ENCODE data around the gene ITLN1. TPM values are rescaled to one million over a fixed set of nuclear protein-coding genes. Genes with fewer than 3 reads are reported as not detected.
A peak's percentile ranks its signal among the peaks of the same experiment; 100 is the strongest.

The ITLN1 gene
- total RNA-seq, 1 experiment from 2014 or later = not detected

DNA sequence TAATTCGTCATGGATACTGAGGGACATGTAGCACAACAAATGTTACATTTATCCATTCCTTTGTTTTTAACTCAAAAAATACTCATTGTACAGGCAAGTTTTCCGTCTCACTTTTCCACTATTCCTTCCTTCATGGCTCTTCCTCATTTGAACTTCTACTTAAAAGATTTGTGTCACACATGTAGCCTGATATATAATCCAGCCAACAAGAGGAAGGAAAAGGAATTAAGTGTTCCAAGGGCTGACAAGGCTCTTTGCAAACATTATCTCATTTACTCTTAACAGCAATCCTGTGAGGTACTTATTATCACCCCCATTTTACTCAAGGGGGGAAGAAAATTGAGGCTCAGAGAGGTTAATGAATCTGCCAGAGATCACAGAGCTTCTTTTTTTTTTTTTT lies 45.2 kb downstream of the ITLN1 start:
- CTCF ChIA-PET = no interaction called here
- no peak overlapping the region for H3K27ac Mint-ChIP-seq (ENCODE audit: unreplicated experiment)
- no peak overlapping the region for H3K4me3 Mint-ChIP-seq (ENCODE audit: low read depth, unreplicated experiment)
- DNase-seq = no peak
- H3K36me3 Mint-ChIP-seq (ENCODE audit: insufficient read depth, unreplicated experiment) = no peaks in the 10 kb centered on the region
- H3K9me3 Mint-ChIP-seq (ENCODE audit: low read depth, unreplicated experiment) = no peaks in the 10 kb centered on the region
- intact Hi-C loops (cut with micrococcal nuclease; ENCODE audit: unreplicated experiment) = loop anchor here (5.0 to 10.0 kb wide), 3 partner anchors 43 to 298 kb away; no protein-coding TSS in a partner anchor
- peaks cover 58% of the 10 kb centered on the region for H3K4me1 Mint-ChIP-seq (ENCODE audit: low read depth, unreplicated experiment)
- TF ChIP-seq, protein P1, sequence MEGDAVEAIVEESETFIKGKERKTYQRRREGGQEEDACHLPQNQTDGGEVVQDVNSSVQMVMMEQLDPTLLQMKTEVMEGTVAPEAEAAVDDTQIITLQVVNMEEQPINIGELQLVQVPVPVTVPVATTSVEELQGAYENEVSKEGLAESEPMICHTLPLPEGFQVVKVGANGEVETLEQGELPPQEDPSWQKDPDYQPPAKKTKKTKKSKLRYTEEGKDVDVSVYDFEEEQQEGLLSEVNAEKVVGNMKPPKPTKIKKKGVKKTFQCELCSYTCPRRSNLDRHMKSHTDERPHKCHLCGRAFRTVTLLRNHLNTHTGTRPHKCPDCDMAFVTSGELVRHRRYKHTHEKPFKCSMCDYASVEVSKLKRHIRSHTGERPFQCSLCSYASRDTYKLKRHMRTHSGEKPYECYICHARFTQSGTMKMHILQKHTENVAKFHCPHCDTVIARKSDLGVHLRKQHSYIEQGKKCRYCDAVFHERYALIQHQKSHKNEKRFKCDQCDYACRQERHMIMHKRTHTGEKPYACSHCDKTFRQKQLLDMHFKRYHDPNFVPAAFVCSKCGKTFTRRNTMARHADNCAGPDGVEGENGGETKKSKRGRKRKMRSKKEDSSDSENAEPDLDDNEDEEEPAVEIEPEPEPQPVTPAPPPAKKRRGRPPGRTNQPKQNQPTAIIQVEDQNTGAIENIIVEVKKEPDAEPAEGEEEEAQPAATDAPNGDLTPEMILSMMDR (IDR thresholded peaks at IDR 0.05; ENCODE audit: unreplicated experiment) = no peak
- BruUV-seq (replicated peaks) = no TSS peak
- peaks cover 10% of the 10 kb centered on the region for H3K27me3 Mint-ChIP-seq (ENCODE audit: unreplicated experiment)

DNA sequence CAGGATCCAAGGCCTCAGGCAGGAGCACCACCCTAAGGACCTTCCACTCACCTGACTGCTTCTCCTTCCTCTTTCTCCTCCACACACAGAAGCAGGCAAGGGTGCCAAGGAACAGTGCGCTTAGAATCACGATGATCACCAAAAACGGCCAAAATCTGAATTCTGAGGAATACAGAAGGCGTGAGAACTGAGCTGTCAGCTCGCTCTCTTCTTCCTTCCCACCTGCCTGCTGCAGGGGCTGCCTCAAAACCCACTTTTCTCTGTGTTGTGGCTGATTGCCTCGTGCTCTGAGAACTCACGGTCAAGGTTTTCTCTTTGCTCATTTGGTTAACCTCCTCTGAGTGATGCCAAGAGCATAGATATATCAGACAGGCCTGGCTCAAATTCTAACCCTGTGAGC lies 46.1 kb downstream of the ITLN1 start:
- Mint-ChIP-seq H3K4me3 (ENCODE audit: low read depth, unreplicated experiment) (no peak overlapping the region), H3K9me3 (ENCODE audit: low read depth, unreplicated experiment) (no peaks in the 10 kb centered on the region), H3K4me1 (ENCODE audit: low read depth, unreplicated experiment) (peaks cover 58% of the 10 kb centered on the region), H3K27me3 (ENCODE audit: unreplicated experiment) (peaks cover 19% of the 10 kb centered on the region), H3K36me3 (ENCODE audit: insufficient read depth, unreplicated experiment) (no peaks in the 10 kb centered on the region), H3K27ac (ENCODE audit: unreplicated experiment) (no peak overlapping the region)
- intact Hi-C loops (cut with micrococcal nuclease; ENCODE audit: unreplicated experiment) = loop anchor here (5.0 to 10.0 kb wide), 3 partner anchors 43 to 298 kb away; no protein-coding TSS in a partner anchor
- TF ChIP-seq, protein P1 (IDR thresholded peaks at IDR 0.05; ENCODE audit: unreplicated experiment) = no peak
- CTCF ChIA-PET = no interaction called here
- no TSS peak for BruUV-seq (replicated peaks)
- no peak for DNase-seq

DNA sequence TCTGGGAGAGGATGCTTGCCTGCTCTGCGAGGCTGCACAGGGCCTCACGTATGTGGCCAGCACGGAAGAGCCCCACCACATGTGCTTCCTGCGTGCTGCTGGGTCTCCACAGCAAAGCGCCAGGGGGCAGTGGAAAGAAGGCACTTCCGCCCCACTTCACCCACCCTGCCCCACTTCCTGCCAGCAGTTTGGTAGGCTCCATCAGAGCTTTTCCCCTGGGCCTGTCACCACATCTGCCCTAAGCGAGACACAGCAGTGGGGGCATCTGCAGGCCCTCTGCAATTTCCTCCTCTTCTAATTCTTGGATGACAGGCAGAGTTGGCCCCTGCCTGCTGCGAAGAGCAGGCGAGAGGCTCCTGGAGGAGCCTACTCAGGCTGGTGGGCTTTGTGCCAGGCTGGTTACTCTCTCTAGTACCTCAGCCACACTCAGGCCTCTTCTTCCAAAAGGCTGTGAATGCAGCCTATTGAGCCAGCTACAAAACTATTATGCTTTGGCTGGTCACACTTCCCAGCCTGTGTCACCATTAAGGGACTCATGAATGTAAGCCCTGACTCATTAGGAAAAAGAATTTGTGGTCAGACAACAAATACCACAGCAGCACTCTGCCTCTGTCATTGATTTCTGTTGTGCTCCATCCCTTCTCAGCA lies 47.3 kb downstream of the ITLN1 start:
- Mint-ChIP-seq H3K36me3 (ENCODE audit: insufficient read depth, unreplicated experiment) (no peaks in the 10 kb centered on the region), H3K27me3 (ENCODE audit: unreplicated experiment) (peaks cover 30% of the 10 kb centered on the region), H3K4me3 (ENCODE audit: low read depth, unreplicated experiment) (no peak overlapping the region), H3K4me1 (ENCODE audit: low read depth, unreplicated experiment) (peaks cover 46% of the 10 kb centered on the region), H3K27ac (ENCODE audit: unreplicated experiment) (no peak overlapping the region), H3K9me3 (ENCODE audit: low read depth, unreplicated experiment) (no peaks in the 10 kb centered on the region)
- CTCF ChIA-PET = interaction anchor here (1.2 to 5.5 kb wide), 4 partner anchors 12 to 115 kb away, joined by 4 to 97 read pairs (median 4); partner anchors contain the start of gene ITLN2
- peak; percentile 65 for DNase-seq
- TF ChIP-seq, protein P1 (IDR thresholded peaks at IDR 0.05; ENCODE audit: unreplicated experiment) = no peak
- no TSS peak for BruUV-seq (replicated peaks)
- intact Hi-C loops (cut with micrococcal nuclease; ENCODE audit: unreplicated experiment) = loop anchor here (5.0 to 10.0 kb wide), 3 partner anchors 45 to 300 kb away; no protein-coding TSS in a partner anchor

DNA sequence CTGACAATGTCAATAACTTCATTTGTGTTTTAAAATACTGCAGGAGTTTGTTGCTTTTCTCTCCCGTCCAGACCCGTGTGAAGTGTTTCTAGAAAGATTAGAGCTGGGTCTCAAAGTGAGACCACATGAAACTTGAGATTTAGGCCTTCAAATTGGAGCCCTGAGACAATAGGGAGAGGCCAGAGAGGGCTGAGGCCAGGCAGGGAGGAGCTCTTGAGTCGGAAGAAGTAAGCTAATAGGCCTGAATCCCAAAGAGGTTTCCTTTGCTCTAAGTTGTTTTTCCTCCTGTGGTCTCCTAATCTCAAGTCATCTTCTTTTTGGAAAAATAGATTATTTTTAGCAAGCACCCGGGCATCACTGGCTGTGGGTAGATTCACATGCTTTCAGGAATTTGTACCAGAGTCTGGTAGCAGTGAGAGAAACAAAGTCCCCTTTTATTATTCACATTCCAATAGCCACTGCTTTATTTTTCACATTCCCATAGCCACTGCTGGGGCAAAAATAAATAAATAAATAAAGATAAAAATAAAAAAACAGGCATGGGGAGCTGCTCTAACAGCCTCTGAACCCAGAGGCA lies 47.9 kb downstream of the ITLN1 start:
- Mint-ChIP-seq H3K4me1 (ENCODE audit: low read depth, unreplicated experiment) (peaks cover 42% of the 10 kb centered on the region), H3K9me3 (ENCODE audit: low read depth, unreplicated experiment) (no peaks in the 10 kb centered on the region), H3K27me3 (ENCODE audit: unreplicated experiment) (peaks cover 30% of the 10 kb centered on the region), H3K4me3 (ENCODE audit: low read depth, unreplicated experiment) (no peak overlapping the region), H3K27ac (ENCODE audit: unreplicated experiment) (no peak overlapping the region), H3K36me3 (ENCODE audit: insufficient read depth, unreplicated experiment) (no peaks in the 10 kb centered on the region)
- CTCF ChIA-PET = interaction anchor here (1.2 to 5.5 kb wide), 5 partner anchors 11 to 116 kb away, joined by 3 to 97 read pairs (median 4); partner anchors contain the start of gene ITLN2
- TF ChIP-seq, protein P1 (IDR thresholded peaks at IDR 0.05; ENCODE audit: unreplicated experiment) = no peak
- intact Hi-C loops (cut with micrococcal nuclease; ENCODE audit: unreplicated experiment) = loop anchor here (5.0 to 10.0 kb wide), 3 partner anchors 45 to 300 kb away; no protein-coding TSS in a partner anchor
- no TSS peak for BruUV-seq (replicated peaks)
- DNase-seq = no peak

All from Calu3 (cell line).